ENCODE data around the gene CARS2.
"Not testable (repeated sequence)": the region's sequence is repeated elsewhere in the genome, so short reads cannot be mapped to it uniquely, and the experiment has no call there.

The CARS2 gene

DNA sequence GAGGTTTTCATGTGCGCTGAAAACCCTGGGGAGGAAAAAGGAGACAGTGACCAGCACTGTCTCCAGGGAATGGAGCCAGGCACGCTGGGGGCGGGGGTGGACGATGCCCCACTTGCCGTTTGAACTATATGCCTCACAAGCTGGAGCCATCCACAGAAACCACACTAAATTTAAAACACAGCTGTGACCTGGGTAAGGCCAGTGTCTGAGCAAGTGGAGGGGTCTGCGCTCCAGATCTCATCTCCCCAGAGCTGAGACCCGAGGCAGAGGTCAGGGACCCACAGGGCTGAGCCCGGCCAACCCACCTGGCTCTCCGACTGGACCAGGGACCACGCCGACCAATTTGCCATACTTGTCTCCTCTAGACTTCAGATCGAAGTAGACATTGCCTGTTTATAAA is 23.2 kb downstream of the CARS2 start:
- no peak for DNase-seq (ENCODE audit: low read depth)

DNA sequence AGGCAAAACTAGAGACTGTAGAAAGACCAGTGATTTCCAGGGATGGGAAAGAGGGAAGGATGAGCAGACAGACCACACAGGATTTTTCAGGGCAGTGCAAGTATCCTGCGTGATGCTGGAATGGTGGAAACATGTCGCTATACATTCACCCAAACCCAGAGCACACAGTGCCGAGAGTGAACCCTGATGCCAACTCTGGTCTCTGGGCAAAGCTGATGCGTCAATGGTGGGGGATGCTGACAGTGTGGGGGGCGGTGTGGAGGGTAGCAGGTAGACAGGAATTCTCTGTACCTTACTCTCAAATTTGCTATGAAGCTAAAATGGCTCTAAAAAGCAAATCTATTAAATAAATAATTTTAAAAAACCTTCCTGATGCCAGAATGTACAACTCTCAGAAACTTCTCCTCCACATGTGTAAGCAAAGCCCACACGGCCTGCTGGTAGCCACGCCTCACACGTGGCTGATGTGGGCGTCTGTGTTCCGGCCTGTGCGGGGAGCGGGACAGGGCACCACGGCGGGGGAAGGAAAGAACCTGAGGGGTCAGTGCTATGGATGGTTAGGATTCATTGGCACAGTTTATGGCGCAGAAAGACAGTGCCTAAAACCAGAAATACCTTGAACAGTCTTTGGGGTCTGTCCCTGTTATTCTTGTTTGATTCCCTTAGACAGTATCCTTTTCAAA is 23.9 kb downstream of the CARS2 start:
- no peak for DNase-seq (ENCODE audit: low read depth)

DNA sequence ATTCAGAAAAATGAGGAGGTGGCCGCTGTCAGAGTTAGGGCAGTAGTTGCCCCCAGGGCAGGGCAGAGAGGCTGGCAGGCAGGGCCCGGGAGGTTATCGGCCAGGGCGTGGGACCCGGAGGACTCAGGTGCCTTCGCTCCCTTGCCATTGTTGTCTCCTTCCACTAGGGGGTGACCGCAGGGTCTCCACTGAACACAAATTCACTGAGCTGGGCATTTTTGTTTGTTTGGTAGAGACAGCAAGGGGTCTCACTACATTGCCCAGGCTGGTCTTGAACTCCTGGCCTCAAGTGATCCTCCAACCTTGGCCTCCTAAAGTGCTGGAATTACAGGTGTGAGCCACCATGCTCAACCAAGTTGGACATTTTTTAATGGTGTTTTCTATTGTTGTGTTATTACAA is 25.1 kb downstream of the CARS2 start:
- no peak for DNase-seq (ENCODE audit: low read depth)

DNA sequence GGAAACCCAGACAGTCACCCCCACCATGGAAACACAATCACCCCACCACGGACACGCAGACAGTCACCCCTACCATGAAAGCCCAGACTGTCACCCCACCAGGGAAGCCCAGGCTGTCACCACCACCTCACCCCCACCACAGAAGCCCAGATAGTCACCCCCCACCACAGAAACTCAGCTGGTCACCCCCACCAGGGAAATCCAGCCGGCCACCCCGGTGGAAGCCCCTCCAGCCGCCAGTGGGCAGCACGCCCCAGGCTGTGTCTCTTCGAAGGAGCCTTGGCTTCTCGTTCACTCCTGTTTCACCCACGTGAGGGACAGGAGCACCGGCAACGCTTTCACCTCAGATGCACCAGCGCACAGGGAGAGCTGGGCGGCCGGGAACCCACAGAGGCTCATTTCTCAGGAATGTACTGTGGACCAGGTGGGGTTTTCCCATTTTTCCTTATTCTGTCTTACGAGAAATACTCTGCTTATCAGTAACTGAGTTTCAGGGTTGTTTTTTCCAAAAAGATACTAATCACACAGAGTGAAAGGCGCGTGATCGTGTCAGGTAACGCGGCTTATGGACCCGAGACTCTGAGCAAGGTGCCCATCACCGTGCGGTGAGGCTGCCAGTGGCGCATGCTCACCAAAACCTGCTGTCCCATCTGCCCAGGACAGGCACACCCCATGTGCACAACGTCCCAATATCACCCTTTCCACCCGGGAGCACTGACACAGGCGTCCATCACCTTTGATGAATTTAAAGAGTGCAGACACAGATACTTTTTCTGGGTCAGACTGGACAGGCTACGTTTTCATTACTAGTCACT is 28.0 kb downstream of the CARS2 start:
- no peak for DNase-seq (ENCODE audit: low read depth)

DNA sequence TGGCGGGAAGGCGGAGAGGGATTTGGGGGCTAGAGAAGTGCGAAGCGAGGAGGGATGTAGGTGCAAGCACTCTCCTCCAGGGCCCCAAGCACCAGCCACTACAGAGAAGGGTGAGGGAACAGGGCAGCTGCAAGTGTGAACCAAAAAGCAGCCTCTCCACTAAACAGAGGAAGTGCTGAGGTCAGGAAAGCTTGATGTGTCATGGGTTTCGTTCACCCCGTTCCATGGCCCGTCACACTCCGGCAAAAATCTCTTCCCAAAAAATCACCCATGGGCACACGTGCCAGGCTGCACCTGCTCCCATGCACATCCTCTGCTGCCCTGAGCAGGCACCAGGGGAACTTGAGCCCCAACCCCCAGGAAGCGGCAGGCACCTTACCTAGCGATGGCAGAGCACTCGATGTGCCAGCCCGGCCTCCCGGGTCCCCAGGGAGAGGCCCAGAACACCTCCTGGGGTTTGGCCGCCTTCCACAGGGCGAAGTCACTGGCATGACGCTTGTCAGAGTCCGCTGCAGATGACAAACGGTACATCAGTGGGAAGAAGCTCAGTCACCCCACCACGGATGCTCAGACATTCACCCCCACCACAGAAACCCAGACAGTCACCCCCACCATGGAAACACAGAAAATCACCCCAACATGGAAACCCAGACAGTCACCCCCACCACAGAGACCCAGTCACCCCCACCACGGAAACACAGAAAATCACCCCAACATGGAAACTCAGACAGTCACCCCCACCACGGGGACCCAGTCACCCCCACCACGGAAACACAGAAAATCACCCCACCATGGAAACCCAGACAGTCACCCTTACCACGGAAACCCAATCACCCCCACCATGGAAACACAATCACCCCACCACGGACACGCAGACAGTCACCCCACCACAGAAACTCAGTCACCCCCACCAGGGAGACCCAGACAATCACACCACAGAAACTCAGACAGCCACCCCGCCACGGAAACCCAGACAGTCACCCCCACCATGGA is 29.0 kb downstream of the CARS2 start:
- no peak for DNase-seq (ENCODE audit: low read depth)

DNA sequence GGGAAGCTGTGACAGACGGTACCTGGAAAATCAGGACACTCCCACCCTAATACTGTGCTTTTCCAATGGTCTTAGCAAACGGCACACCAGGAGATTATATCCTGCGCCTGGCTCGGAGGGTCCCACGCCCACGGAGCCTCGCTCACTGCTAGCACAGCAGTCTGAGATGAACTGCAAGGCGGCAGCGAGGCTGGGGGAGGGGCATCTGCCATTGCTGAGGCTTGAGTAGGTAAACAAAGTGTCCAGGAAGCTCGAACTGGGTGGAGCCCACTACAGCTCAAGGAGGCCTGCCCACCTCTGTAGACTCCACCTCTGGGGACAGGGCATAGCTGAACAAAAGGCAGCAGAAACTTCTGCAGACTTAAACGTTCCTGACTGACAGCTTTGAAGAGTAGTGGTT is 36.1 kb downstream of the CARS2 start:
- not testable (repeated sequence) for DNase-seq (ENCODE audit: low read depth)

DNA sequence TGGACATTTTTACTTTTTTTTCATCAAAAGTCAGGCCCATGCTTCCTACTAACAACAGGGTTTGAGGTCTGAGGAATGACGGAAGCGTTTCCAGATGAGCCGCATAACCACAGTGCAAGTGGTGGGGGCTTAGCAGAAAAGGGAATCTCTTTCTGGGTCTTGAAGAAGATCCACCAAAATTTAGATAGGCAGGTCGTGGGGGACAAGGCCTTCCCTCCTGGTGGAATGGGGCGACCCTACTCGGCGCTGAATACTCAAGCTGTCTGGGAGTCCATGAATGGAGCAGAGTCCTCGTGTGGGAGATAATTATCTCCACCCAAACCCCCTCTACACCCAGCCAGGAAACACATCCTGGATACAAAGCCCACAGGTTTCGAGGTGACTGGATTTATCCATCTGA is 36.9 kb downstream of the CARS2 start:
- no peak for DNase-seq (ENCODE audit: low read depth)

DNA sequence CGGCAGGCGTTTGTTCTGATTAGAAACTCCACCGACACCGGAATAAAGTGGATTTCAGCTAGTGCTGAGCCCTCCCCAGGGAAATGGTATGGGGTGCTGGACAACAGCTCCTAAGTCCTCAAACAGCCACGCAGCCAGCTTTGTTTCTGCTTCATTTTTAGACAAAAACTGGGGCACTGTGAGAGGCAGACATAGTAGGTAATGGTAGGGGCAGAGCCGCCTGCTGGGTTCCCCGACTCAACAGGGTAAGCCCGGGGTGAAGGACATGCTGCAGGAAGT is 39.7 kb downstream of the CARS2 start:
- DNase-seq (ENCODE audit: low read depth) = no peak

DNA sequence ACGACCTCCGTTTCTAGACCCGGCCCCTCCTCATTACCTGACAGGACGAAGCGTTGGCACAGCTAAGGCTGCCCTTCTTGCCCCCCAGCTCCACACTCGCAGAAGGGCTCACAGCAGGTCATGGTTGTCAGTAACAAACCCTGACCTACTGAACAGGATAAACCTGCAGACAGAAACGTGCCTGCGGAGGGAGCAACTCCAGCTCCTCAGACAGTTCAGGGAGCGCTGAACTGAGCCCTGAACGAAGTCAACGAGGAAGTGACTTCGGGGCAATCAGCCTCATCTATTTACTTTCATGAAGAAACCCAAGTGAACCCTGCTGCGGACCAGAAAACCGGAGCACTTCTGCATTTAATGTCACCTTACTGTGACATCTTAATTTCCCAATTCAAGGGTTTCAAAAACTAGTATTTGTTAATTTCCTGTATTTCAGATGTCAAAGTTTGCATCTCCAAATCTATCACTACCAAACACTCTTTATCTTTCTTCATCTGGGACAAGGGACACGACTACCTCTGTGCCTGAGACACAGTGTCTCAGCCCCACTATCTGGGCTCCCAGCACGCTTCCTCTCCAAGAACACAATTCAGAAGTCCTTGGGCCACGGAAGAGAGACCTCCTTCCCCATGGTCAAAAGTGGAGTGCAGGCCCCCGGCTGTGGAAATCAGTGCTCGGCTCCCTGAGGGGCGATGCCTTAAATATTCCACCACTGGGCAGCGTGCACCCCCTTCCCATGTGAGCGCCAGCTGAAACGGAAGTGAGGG is 40.2 kb downstream of the CARS2 start:
- DNase-seq (ENCODE audit: low read depth) = no peak

DNA sequence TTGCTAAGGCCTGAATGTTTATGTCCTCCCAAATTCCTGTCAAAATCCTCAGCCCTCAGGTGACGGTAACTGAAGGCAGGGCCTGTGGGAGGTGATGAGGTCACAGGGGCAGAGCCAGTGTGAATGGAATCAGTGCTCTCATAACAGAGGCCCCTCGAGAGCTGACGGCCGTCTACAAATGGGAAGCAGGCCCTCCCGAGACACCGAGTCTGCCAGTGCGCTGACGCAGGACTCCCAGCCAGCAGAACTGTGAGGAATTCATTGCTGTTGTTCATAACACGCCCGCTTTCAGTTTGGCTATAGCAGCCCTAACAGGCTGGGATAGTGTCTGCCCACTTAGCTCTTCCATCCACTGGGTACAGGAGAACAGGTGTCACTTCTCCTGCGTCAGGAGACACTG is 41.2 kb downstream of the CARS2 start:
- no peak for DNase-seq (ENCODE audit: low read depth)

DNA sequence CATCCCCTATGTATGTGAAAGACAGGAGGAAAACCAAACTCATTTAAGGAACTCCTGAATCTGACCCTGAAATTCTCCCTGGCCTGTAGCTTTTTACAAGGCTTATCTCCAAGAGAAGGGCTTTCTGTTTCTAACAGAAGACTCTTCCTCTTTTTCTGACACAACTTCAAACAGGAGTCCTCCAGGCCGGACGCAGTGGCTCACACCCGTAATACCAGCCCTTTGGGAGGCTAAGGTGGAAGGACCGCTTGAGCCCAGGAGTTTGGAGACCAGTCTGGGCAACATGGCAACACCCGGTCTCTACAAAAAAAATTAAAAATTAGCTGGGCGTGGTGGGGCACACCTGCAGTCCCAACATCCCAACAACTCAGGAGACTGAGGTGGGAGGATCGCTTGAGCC is 41.9 kb downstream of the CARS2 start:
- DNase-seq (ENCODE audit: low read depth) = no peak

DNA sequence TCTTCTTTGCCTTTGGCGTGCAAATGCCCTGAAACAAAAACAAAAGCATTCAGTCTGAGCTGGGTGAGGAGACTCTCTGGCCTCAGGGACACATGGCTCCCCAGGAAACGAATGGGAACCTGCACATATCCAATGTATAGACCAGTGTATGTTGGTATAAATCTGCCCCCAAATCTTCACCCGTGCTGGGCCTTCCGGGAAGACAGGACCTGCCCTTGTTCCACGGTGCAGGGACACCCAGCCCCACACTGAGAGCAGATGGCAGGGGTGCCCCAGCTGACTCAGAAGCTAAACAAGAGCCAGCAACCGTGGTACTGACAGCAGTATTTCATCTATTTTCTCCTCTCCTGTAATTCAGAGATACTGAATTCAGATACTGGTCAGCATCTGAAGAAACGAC is 42.4 kb downstream of the CARS2 start:
- no peak for DNase-seq (ENCODE audit: low read depth)

DNA sequence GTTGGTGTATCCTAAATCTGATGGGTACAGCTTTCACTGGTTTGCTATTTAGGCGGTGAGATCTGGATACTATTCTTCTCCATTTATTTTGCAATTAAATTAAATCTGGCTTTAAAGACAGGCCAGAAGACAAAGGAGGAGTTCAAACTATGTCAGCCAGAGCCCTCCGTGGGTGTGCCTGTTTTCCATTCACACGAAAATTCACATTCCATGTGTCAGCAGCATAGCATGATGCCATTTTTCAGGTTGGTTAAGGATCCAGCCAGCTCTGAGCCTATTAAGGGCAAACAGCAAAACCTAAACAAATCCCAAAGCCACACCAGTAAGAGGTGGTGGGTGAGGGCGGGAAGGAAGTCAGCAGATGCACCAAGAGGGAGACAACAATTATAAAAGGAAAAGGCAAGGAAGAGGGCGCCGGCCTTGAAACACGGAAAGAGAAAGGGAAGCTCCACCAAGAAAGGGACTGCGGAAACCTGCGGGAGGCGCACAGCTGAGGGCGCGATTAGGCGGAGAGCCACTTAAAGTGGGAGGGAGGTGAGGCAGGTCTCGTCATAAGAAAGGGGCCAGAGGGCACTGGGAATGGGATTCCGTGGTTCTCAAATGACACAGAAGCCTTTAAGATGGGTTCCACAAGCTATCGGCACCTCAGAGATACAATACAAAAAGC is 43.0 kb downstream of the CARS2 start:
- no peak for DNase-seq (ENCODE audit: low read depth)

DNA sequence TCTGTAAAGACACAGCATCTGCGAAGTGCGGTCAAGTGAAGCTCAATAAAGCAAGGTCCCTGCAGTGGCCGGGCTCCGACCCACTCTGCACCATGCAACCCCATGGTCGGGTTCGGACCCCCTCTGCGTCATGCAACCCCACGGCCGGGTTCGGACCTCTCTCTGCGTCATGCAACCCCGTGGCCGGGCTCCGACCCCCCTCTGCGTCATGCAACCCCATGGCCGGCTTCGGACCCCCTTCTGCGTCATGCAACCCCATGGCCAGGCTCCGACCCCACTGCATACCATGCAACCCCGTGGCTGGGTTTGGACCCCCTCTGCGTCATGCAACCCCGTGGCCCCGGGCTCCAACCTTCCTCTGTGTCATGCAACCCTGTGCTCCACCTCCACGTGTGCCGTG is 43.8 kb downstream of the CARS2 start:
- DNase-seq (ENCODE audit: low read depth) = no peak

DNA sequence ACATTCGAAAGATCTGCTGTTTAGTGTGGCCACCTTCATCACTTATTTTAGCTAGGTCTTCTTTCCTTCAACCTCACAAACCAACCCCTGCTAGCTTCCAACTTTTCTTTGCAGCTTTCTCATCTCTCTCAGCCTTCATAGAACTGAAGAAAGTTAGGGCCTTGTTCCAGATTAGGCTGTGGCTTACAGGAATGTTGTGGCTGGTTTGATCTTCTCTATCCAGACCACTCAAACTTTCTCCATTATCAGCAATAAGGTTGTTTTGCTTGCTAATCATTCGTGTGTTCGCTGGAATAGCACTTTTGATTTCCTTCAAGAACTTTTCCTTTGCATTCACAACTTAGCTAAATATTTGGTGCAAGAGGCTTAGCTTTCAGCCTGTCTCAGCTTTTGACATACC is 44.7 kb downstream of the CARS2 start:
- no peak for DNase-seq (ENCODE audit: low read depth)

DNA sequence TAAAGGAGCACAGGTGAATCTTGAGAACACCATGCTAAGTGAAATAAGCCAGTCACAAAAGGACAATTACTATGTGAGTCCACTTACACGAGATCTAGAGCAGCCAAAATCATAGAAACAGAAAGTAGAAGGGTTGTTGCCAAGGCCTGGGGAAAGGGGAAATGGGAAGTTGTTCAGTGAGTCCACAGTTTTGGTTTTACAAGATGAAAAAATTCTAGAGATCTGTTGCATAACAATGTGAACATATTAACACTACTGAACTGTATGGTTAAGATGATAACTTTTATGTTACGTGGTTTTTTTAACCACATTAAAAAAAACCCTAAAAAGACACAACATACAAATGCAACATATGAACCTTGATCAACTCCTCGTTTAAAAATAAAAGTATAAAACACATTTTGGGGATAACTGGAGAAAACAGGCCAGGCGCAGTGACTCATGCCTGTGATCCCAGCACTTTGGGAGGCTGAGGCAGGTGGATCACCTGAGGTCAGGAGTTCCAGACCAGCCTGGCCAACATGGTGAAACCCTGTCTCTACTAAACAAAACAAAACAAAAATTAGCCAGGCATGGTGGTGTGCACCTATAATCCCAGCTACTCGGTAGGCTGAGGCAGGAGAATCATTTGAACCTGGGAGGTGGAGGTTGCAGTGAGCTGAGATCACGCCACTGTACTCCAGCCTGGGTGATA is 47.6 kb downstream of the CARS2 start:
- DNase-seq (ENCODE audit: low read depth) = not testable (repeated sequence)

DNA sequence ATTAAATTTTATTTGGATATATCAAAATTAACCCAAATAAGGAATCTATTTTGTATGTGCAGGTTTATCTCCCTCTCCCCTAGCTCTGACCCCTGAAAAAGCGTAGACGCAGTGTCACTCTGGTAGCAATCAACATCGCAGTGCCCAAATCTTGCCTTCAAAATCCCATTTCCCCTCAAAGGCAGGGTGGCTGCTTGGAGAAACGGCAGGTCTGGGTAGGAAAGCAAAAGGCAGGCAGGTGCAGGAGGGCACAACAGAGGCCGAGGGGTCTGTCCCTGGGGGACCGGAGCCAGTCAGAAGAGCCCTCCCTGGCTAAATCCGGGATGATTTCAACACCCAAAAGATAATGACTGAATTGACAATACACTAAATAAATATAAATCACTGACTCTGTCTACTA is 48.7 kb downstream of the CARS2 start:
- no peak for DNase-seq (ENCODE audit: low read depth)

DNA sequence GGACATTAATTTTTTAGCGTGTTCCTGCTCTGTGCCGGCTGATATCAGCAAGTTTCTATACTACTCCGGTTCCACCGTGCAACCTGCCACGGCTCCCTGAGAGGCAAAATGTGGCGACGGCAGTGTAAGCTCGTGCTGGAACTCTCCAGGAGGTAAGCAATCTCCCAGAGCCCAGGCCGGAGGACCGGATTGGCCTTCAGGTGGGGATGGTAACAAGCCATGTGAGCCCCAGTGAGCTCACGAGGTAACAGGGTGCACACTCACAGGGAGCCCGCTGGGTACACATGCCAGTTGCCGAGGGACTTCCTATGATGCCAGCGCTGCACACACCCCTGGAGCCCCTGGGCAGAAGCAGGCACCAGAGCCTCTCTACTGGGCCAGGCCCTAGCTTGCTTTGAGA is 52.1 kb downstream of the CARS2 start:
- no peak for DNase-seq (ENCODE audit: low read depth)

DNA sequence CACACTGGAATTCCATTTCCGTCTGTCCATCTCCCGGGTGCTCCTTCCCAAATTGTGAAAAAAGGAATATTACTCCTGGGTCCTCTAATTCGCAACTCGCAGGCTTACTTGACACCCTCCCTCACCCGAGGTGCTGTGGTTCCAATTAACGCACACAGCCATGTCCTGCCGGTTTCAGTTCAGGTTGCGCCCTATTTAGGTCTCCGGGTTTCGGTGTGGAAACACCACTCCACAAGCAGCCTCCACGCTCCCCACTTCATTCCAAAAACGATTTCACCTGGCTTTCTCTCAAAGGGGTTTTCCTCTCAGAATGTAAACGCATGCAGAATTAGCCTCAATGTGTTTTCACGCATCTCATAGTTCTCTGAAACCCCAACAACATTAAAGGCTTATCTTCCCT is 52.6 kb downstream of the CARS2 start:
- DNase-seq (ENCODE audit: low read depth) = no peak

DNA sequence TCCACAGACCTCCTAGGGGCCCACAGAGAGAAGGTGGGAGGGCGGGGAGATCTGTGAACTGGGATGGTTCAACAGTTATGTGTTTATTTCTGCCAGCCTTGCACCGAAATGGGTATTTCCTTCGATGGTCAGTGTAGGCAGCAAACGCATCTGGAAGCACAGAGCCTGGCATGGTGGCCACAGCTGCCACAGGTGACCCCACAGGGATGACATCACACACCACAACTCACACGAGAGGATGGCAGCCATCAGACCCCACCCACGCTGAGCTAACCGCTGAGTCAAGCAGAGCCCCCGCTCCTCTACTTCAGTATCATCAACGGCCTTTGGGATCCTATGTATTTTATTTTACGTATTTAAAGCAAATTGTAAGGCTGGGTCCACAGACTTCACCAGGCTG is 53.2 kb downstream of the CARS2 start:
- DNase-seq (ENCODE audit: low read depth) = no peak

DNA sequence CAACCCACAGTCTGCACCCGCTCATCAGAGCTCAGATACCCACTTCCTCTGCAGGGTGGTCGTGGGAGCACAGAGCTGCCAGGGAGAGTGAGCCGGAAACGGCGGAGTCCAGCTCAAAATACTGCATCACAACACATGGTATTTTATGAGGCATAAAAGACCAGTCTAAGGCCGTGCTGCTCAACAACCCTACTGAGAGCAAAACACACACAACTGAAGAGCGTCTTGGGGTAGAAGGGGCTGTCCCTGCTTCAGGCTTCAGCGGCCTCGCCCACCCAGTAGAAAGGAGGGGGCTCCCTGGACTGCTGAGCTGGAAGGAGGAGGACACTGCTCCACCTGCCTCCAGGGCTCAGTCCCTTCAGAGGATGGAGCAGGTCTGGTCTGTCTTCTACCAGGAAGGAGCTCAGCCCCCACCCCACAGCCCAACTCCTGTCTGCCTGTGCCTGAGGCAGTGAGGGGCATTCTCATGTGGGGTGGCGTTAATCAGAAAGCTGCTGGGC is 53.6 kb downstream of the CARS2 start:
- no peak for DNase-seq (ENCODE audit: low read depth)

Data from stromal cell of bone marrow (primary cell).